Mammary epithelial cell (primary cell): ENCODE results near the gene NDUFS2.

ENCODE experiments used
- EZH2 ChIP-seq: IDR thresholded peaks from 2 replicates; pipeline ENCODE4 v1.6.1; 2012; ENCODE audit warnings: low read length, inconsistent platforms, borderline replicate concordance
- TF ChIP-seq, protein P1 (sequence below), 2 donors: IDR thresholded peaks in 1 of 2; conservative IDR thresholded peaks in 1 of 2; 2 replicates each; pipeline ENCODE4 v1.5.1; 2011 to 2012; ENCODE audit warnings: inconsistent platforms in 2 of 2, low read length in 2 of 2, mild to moderate bottlenecking in 2 of 2, control low read depth in 1 of 2, low read depth in 1 of 2; ENCODE audit not compliant: insufficient read depth in 1 of 2; ENCODE audit errors: extremely low read depth in 1 of 2

DNA sequence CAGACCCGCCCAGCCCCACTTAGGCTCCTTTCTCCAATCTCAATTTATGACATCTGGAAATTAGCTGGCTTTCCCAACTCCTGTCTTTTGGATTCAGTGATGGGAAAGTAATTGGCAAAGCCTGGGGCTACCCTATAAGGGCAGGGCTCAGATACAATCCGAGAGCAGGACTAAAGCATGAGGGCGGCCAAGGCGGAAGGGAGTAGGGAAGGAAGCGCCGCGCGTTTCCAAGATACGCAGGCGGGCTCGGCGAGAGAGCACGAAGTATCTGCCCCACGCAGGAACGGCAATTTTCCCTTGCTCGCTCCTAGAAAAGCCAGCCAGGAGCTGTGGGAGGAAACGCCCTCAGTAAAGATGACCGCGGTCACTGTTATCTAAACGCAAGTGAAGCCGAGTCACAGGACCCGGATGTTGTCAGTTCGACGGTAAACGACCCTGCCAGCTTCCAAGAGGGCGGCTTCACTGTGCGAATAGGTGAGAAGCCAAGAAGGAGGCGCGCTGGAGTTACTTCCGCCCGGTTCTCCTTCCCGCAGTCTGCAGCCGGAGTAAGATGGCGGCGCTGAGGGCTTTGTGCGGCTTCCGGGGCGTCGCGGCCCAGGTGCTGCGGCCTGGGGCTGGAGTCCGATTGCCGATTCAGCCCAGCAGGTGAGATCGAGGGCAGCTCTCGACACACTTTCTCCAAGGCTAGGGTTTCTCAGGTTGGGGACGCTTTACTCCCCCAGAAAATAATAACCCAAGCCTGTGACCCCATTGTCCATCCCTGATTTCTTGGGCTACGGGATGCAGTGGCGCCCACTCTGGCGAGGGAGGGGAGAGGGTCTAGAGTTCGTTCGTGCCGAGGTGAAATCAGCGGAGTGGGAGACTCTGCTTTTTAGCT, at the start of gene NDUFS2:
- TF ChIP-seq, protein P1, sequence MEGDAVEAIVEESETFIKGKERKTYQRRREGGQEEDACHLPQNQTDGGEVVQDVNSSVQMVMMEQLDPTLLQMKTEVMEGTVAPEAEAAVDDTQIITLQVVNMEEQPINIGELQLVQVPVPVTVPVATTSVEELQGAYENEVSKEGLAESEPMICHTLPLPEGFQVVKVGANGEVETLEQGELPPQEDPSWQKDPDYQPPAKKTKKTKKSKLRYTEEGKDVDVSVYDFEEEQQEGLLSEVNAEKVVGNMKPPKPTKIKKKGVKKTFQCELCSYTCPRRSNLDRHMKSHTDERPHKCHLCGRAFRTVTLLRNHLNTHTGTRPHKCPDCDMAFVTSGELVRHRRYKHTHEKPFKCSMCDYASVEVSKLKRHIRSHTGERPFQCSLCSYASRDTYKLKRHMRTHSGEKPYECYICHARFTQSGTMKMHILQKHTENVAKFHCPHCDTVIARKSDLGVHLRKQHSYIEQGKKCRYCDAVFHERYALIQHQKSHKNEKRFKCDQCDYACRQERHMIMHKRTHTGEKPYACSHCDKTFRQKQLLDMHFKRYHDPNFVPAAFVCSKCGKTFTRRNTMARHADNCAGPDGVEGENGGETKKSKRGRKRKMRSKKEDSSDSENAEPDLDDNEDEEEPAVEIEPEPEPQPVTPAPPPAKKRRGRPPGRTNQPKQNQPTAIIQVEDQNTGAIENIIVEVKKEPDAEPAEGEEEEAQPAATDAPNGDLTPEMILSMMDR (conservative IDR thresholded peaks at IDR 0.05 in 1 of 2, IDR thresholded peaks at IDR 0.05 in 1 of 2; ENCODE audit: extremely low read depth in 1 of 2, insufficient read depth in 1 of 2, low read depth in 1 of 2, low read length in 2 of 2): peak in 1 of 2 donors; percentile 20
- TF ChIP-seq EZH2: no peak
